Mesothelial cell of epicardium (in vitro differentiated cells): ENCODE data around the gene TBCD. TPM values are rescaled to one million over a fixed set of nuclear protein-coding genes. Genes with fewer than 3 reads are reported as not detected.

Experiments
- DNase-seq, 2 experiments: peaks; one replicate each; pipeline ENCODE4 v3.0.0; 2021; ENCODE audit warnings: low spot score in 2 of 2; ENCODE audit not compliant: unreplicated experiment in 2 of 2
- H3K27ac Mint-ChIP-seq: 2 replicates; pipeline ENCODE4 v1.8.0; 2021; ENCODE audit warnings: mixed read lengths
- H3K27me3 Mint-ChIP-seq: 2 replicates; pipeline ENCODE4 v1.8.0; 2021; ENCODE audit warnings: low read depth, mixed read lengths
- H3K36me3 Mint-ChIP-seq: 2 replicates; pipeline ENCODE4 v1.8.0; 2021; ENCODE audit warnings: mixed read lengths
- H3K4me1 Mint-ChIP-seq: 2 replicates; pipeline ENCODE4 v1.8.0; 2021; ENCODE audit warnings: mixed read lengths
- H3K4me3 Mint-ChIP-seq: 2 replicates; pipeline ENCODE4 v1.8.0; 2021; ENCODE audit warnings: mild to moderate bottlenecking, moderate library complexity, mixed read lengths
- H3K9me3 Mint-ChIP-seq: 2 replicates; pipeline ENCODE4 v1.8.0; 2021; ENCODE audit warnings: mixed read lengths
- CTCF ChIP-seq: fragments of 200-600 bp; sonication (generic); IDR thresholded peaks from one replicate; pipeline ENCODE4 v1.5.0; 2021; ENCODE audit warnings: antibody characterized with exemption; ENCODE audit not compliant: unreplicated experiment
- total RNA-seq: library from RNA; stranded (reverse); gene quantifications from 3 replicates; pipeline ENCODE4 v1.2.1, GENCODE V29; 2021

Gene TBCD
- total RNA-seq, 1 donor from 2014 or later, result 117 TPM

- H3K4me1 Mint-ChIP-seq, result peaks cover 9% of the 10 kb centered on the region
- no peak for DNase-seq
- peaks cover 13% of the 10 kb centered on the region for H3K9me3 Mint-ChIP-seq
- TF ChIP-seq CTCF, result no peak
- H3K27me3 Mint-ChIP-seq, result no peaks in the 10 kb centered on the region
- H3K27ac Mint-ChIP-seq, result no peak overlapping the region
- H3K36me3 Mint-ChIP-seq, result peaks cover 30% of the 10 kb centered on the region
- no peak overlapping the region for H3K4me3 Mint-ChIP-seq
Measured at GRCh38 chr17:82831041-82831817, 79.4 kb downstream of the TBCD start.

DNA sequence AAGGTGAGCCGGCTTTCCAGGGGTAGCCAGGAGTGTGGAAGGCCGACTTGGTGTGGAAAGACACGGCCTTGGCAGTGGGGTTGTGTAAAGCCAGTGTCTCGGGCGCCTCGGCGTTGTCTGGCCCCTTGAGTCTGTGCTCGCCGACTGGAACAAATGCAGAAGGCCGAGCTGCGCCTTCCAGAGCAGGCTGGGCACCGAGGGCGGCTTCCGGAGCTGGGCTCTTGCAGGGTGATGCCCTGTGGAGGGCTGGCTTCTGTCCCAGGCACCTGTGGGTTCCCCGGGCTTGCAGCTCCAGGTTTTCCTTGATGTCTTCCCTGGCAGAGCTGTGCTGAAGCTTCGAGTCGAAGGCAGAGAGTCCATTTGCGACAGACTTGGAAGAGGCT, 79.9 kb downstream of the TBCD start:
- no peak for DNase-seq
- H3K9me3 Mint-ChIP-seq, result peaks cover 13% of the 10 kb centered on the region
- peaks cover 12% of the 10 kb centered on the region for H3K4me1 Mint-ChIP-seq
- no peak for TF ChIP-seq CTCF
- H3K27ac Mint-ChIP-seq, result no peak overlapping the region
- H3K27me3 Mint-ChIP-seq, result no peaks in the 10 kb centered on the region
- H3K36me3 Mint-ChIP-seq, result peaks cover 30% of the 10 kb centered on the region
- H3K4me3 Mint-ChIP-seq, result no peak overlapping the region

- Mint-ChIP-seq H3K27me3 (no peaks in the 10 kb centered on the region), H3K9me3 (peaks cover 13% of the 10 kb centered on the region), H3K36me3 (peaks cover 25% of the 10 kb centered on the region), H3K27ac (no peak overlapping the region), H3K4me3 (no peak overlapping the region), H3K4me1 (peaks cover 18% of the 10 kb centered on the region)
- no peak for TF ChIP-seq CTCF
- no peak for DNase-seq
Measured at GRCh38 chr17:82832411-82832810, 80.5 kb downstream of the TBCD start.

DNA sequence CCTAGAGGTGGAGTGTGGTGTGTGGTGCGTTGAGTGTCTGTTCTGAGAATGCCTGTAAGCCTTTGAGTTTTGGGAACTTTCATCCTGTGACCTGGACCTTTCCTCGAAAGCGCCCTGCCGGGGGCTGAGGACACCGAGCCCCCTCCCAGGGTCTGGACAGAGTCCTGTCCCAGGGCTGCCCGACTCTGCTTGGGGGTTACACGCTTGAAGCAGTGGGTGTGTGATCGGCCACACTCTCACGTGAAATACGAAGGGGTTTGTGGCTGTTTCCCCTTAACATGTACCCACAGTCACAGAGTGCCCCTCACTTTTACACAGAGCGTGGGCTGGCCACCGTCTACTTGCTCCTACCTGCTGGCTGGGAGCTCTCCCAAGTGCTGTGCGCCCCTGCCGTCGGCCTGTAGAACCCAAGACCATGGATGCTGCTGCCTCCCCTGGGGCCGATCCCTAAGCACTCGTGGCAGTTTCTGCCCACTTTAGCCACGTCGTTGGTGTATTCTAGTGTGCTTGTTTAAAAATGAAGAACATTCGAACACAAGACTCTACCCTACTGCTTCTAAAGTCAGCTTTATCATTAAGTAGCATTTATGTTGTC, 81.1 kb downstream of the TBCD start:
- no peak overlapping the region for H3K27ac Mint-ChIP-seq
- no peak for TF ChIP-seq CTCF
- H3K36me3 Mint-ChIP-seq, result peaks cover 19% of the 10 kb centered on the region
- peaks cover 24% of the 10 kb centered on the region for H3K4me1 Mint-ChIP-seq
- no peaks in the 10 kb centered on the region for H3K27me3 Mint-ChIP-seq
- H3K4me3 Mint-ChIP-seq, result no peak overlapping the region
- H3K9me3 Mint-ChIP-seq, result peaks cover 13% of the 10 kb centered on the region
- no peak for DNase-seq

- peaks cover 40% of the 10 kb centered on the region for H3K4me1 Mint-ChIP-seq
- TF ChIP-seq CTCF, result no peak
- no peak for DNase-seq
Measured at GRCh38 chr17:82835122-82835521, 83.3 kb downstream of the TBCD start.

More at GRCh38 chr17:82835122-82835521, 83.3 kb downstream of the TBCD start:
- Mint-ChIP-seq H3K9me3 (no peaks in the 10 kb centered on the region), H3K27ac (peak overlapping the region; percentile 88), H3K27me3 (no peaks in the 10 kb centered on the region), H3K36me3 (peaks cover 5% of the 10 kb centered on the region), H3K4me3 (no peak overlapping the region)
